Endometrial microvascular endothelial cells (primary cell): ENCODE data around the gene GIPR. TPM values are rescaled to one million over a fixed set of nuclear protein-coding genes. Genes with fewer than 3 reads are reported as not detected.
"Not testable (repeated sequence)": the region's sequence is repeated elsewhere in the genome, so short reads cannot be mapped to it uniquely, and the experiment has no call there.

ENCODE experiments used
- in situ Hi-C: cut with HindIII; loops from 2 replicates; pipeline ENCODE4 v1.10.0; 2017; ENCODE audit warnings: low sequenced_read_pairs, low pct_unique_long_range_greater_than_20kb; ENCODE audit errors: inconsistent ontology term
- total RNA-seq: library from RNA; depleted of rRNA; stranded (reverse); fragments of >200 nt; gene quantifications from one replicate; pipeline ENCODE4 v1.2.3, GENCODE V29; 2015; ENCODE audit errors: inconsistent ontology term

The GIPR gene, protein sequence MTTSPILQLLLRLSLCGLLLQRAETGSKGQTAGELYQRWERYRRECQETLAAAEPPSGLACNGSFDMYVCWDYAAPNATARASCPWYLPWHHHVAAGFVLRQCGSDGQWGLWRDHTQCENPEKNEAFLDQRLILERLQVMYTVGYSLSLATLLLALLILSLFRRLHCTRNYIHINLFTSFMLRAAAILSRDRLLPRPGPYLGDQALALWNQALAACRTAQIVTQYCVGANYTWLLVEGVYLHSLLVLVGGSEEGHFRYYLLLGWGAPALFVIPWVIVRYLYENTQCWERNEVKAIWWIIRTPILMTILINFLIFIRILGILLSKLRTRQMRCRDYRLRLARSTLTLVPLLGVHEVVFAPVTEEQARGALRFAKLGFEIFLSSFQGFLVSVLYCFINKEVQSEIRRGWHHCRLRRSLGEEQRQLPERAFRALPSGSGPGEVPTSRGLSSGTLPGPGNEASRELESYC
- not detected for total RNA-seq

DNA sequence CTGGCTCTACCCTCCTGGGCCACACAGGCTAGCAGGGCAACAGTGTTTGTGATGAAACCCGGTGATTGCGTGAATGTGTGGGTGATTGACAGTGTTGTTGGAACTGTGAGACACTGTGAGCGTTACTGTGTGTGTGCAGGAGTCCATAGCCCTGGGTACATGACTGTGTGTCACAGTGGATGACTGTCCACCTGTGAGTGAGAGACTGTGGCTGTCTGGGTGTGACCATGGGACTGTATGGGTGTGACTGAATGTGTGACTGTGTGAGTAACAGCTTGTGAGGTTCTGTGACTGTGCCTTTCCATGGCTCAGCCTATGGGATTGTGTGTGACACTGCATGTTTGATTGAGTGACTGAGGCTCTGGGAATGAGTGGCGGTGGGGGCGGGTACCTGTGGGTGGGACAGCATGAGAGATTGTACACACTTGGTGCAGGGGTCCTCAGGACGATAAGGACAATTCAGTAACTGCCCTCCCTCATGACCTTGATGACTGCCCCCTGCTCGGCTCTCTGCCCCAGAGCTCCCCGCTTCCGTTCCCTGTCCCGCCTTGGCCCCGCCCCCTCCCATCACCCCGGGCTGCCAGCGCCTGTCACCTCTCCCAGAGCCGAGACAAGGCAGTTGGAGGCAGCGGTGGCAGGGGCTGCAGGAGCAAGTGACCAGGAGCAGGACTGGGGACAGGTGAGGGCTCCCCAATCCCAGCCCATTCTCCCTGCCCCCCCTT is at the start of gene GIPR:
Gene GIPR (plus strand): TSS at position 602 of the 722 bp plus-strand sequence. CDS start 1,300 bp downstream, outside the sequence.
- in situ Hi-C loops = no loop called here

GRCh38 chr19:45621389-45621788 is 46.6 kb upstream of the GIPR start:
- in situ Hi-C loops = no loop called here

DNA sequence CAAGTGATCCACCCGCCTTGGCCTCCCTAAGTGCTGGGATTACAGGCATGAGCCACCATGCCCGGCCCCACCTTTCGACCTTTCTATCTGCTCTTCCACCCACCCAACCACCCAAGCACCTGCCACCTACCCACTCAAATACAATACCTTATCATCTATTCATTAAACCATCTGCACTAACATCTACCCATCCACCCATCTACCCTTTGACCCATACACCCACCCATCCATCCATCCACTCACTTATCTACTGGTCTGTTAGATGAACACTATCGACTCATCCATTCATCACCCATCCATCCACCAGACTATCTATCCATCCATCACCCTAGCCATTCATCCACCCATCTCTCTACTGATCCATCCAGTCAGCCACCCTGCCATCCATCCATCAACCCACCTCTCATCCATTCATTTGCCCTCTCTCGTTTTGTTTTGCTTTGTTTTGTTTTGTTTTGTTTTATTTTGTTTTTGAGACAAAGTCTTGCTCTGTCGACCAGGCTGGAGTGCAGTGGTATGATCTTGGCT is 46.0 kb upstream of the GIPR start:
- in situ Hi-C loops = no loop called here

GRCh38 chr19:45623984-45624383 is 44.0 kb upstream of the GIPR start:
- in situ Hi-C loops = no loop called here

GRCh38 chr19:45628219-45628618 is 39.8 kb upstream of the GIPR start:
- in situ Hi-C loops = not testable (repeated sequence)

DNA sequence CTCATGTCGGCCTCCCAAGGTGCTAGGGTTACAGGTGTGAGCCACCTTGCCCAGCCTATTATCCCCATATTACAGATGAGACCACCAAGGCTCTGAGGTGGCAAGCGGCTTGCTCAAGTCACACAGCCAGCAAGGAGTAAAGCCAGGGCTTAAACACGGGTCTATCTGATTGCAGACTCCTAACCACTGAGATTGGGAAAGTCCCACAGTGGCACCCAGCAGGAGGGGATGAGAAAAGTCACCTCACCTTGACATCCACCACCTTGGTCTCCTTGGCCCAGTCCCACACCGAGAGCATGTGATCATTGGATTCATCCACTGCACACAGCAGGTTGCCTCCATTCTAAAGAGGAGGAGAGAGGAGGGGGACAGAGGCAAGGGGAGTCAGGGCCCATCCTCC is 38.3 kb upstream of the GIPR start:
- in situ Hi-C loops = no loop called here

DNA sequence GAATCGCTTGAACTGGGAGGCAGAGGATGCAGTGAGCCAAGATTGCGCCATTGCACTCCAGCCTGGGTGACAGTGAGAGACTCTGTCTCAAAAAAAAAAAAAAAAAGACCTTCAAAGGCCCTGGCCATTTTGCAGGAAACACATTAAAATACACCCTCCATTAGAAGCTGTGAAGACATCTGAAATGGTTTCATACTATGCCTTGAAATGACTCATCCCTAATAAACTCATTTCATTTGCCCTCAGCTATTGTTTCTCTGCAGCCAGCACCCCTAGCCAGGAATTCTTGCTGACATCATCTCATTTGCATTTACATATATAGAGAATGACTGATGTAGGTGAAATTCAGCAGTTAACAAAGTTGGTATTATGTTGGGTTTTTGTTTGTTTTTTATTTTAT is 37.6 kb upstream of the GIPR start:
- in situ Hi-C loops = no loop called here

DNA sequence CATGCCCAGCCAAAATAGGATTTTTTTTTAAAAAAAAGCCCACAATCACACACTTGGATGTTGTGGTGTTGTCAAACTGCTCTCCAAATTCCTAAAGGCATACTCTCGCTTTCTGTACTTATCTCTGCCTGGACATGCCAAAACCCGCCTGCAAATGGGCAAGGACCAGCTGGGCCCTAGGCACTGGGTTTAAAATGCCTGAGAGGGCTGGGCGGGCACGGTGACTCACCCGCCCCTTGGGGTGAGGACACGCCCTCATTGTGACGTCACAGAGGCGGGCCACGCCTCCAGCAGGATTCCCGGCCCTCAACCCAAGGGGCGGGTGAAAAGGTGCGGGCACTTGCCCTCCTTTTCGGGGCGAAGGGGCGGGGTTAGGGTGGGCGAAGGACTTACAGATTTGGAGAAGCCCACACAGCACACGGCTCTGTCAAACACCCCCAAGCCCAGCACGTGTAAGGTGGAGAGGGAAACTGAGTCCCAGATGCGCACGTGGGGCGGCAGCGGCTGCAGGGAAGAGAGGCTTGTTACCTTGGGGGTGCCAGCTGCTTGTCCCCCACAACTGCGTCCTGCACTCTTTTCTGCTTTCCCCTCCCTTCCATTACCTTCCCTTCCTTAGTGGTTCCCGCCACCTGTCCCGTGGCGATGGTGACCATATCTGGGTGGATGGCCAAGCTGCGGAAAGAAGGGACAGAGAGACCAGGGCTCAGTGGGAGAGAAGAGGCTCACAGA is 35.4 kb upstream of the GIPR start:
- in situ Hi-C loops = no loop called here

DNA sequence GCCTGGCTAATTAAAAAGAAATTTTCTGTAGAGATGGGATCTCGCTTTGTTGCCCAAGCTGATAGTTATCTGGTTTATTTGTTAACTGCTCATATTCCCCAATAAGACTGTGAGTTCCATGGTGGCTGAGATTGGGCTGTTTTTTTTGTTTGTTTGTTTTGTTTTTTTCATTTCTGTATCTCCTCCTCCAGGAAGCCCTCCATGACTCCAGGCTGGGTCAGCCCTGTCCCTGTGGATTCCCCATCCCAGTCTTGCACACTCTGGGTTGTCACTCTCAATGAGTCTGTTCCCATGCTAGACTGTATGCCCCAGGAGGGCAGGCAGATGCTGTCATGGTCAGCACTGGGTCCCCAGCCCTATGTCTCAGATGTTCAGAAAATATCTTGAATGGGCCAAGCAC is 31.7 kb upstream of the GIPR start:
- in situ Hi-C loops = no loop called here

GRCh38 chr19:45636902-45637301 is 31.1 kb upstream of the GIPR start:
- in situ Hi-C loops = no loop called here

GRCh38 chr19:45637890-45638667 is 29.9 kb upstream of the GIPR start:
- in situ Hi-C loops = no loop called here

DNA sequence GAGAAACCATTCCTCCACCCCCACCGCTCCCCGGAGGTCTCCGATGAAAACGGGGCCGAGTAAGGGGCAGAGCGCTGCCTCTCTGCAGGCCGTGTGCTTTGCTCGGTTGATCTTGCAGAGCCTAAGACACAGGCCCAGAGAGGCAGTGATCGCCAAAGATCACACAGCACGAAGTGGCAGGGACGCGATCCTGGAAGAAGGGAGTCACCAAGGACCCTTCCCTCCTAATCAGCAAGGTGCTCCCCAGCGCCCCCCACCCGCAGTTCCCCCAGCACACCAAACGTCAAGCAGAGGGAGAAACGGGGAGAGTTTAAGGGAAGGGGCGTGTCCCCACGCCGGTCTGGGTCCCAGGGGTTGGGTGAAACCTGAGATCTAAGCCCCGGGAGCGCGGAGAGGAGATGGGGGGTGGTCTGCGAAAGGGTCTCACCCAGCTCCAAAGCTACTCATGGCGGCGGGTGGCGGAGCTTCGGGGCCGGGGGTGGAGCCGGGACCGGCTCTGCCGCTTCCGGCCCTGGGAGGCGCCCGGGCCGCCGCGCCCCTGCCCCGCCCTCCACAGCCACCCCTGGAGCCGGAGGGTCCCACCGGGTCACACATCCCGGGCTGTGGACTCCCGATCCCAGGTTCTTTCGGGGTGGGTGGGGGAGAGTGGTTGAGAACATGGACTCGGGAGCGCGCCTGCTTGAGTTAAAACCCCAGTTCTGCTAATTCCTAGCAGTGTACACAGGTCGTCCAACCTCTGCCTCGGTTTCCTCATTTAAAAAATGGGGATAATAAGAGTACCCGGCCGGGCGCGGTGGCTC is 28.9 kb upstream of the GIPR start, which contains the start of gene EML2:
Gene EML2 (minus strand): TSS at position 468 of the 800 bp plus-strand sequence. CDS start 21 bp downstream, at position 447.
- in situ Hi-C loops = no loop called here

DNA sequence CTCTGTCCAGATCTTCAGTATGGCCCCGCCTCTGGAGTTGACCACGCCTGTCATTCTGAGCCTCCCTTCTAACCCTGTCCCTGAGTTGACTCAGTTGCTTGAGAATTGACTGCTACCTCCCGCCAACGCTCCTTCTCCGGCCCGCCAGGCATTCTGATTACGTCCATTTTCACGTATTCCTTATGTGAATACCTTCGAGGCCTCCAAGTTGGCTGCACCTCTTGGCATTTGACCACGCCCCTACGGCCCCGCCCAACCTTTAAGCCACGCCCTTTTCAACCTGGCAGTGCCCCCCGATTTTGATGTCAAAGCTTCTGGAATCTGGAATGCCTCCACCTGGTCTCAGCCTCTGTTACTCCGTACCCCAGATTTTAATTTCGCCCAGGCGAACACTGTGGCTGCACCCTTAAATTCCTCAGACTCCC is 27.2 kb upstream of the GIPR start:
- in situ Hi-C loops = no loop called here

- in situ Hi-C loops = no loop called here
These were observed 26.5 kb upstream of the GIPR start for GRCh38 chr19:45641274-45642105.

- in situ Hi-C loops = no loop called here
These were observed 24.7 kb upstream of the GIPR start for GRCh38 chr19:45643024-45643926.
